ENCODE data around the gene WDCP. TPM values are rescaled to one million over a fixed set of nuclear protein-coding genes. Genes with fewer than 3 reads are reported as not detected.
"Not testable (repeated sequence)": the region's sequence is repeated elsewhere in the genome, so short reads cannot be mapped to it uniquely, and the experiment has no call there.

The WDCP gene
- polyA plus RNA-seq, 6 donors from 2014 or later, result 4.1 to 9.8 (median 5.2) TPM; not detected in 1

DNA sequence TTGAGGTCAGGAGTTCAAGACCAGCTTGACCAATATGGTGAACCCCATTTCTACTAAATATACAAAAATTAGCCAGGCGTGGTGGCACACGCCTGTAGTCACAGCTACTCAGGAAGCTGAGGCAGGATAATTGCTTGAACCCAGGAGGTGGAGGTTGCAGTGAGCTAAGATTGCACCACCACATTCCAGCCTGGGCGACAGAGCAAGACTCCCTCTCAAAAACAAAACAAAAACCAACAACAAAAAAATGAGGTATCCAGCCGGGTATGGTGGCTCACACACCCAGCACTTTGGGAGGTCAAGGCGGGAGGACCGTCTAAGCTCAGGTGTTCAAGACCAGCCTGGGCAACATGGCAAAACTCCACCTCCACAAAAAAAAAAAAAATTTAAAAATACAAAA lies 32.3 kb downstream of the WDCP start:
- Mint-ChIP-seq H3K27ac (peak overlapping the region in 1 of 6 donors; percentile 66), H3K27me3 (peaks cover 18 to 34% (median 22%) of the 10 kb centered on the region in 3 donors)
- not testable (repeated sequence) for H3K4me3 Mint-ChIP-seq; H3K4me1 Mint-ChIP-seq; DNase-seq; H3K36me3 Mint-ChIP-seq; H3K9me3 Mint-ChIP-seq; ATAC-seq (ENCODE audit: low read depth in 2 of 2)

DNA sequence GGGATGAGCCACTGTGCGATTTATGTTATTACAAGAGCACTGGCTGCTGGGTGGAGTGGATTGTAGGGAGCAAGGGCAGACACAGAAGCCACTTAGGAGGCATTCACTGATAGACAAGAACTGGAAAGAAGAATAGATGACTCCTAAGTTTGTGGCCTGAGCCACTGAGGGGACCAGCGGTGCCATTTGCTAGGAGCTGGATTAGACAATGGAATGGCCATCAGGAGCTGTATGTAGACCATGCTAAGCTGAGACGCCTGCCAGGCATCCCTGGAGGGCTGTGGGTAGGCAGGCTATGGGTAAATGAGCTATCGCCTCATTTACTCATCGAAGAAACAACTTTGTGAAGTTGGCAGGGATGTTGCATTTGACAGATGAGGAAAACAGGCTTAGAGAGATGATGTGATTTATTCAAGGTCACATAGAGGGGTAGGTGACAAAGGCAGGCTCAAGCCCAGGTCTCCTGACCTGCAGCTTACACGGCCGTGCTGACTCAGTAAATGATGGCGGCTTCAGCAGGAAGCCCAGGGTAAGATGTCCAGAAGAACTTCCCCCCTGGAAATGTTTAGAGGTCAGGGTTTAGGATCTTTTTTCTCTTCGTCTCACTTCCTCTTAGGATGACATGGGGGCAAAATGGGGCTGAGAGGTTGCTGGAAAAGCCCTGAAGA lies 34.5 kb downstream of the WDCP start:
- no peaks in the 10 kb centered on the region for H3K36me3 Mint-ChIP-seq
- H3K4me3 Mint-ChIP-seq, result no peak overlapping the region
- no peak overlapping the region for H3K27ac Mint-ChIP-seq
- no peaks in the 10 kb centered on the region for H3K9me3 Mint-ChIP-seq
- ATAC-seq (ENCODE audit: low read depth in 2 of 2), result no peak
- peaks cover 27 to 48% (median 34%) of the 10 kb centered on the region in 3 donors for H3K27me3 Mint-ChIP-seq
- DNase-seq, result no peak
- H3K4me1 Mint-ChIP-seq, result peaks cover 0 to 3% (median 0%) of the 10 kb centered on the region in 3 donors

DNA sequence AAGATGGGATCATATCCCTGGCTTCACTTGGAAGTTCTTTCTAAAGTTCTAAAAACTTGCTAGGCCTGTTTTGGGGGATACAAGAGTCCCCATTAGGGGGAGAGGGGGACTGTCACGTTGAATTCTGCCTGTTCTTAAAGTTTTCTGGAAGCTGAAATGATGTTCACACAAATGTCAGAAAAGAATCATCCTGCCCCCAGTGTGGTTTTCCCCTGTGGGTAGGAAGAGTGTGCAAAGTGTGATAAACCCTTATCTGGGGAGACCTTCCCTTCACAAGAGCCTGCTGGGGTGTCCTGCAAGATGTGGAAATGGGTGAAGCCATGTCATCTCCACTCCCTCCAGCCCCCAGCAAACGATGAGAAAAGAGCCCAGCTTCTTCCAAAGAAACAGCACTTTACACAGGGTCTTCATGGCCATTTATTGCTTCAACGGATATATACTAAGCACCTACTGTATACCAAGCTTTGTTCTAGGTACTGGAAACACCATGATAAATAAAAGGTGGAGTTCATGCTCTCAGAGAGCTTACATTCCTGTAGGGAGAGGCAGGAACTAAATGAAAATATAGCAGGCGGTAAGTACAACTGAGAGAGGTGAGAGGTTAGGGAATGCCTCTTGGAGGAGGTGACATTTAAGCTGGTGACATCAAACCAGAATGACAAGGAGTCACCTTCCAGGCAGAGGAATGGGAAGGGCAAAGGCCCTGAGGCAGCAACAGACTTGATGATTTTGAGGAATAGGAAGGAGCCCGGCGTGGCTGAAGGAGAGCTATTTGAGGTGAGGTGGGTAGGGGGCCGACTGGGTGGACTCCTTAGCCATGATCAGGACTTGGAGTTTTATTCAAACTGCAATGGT lies 35.7 kb downstream of the WDCP start:
- Mint-ChIP-seq H3K9me3 (no peaks in the 10 kb centered on the region), H3K36me3 (no peaks in the 10 kb centered on the region)
- no peak for ATAC-seq (ENCODE audit: low read depth in 2 of 2)

GRCh38 chr2:24010477-24011249 lies 36.5 kb downstream of the WDCP start:
- DNase-seq (no peak), ATAC-seq (ENCODE audit: low read depth in 2 of 2) (no peak)
- Mint-ChIP-seq H3K27me3 (peaks cover 27 to 48% (median 34%) of the 10 kb centered on the region in 3 donors), H3K27ac (no peak overlapping the region), H3K9me3 (no peaks in the 10 kb centered on the region), H3K36me3 (no peaks in the 10 kb centered on the region), H3K4me1 (peaks cover 0 to 3% (median 0%) of the 10 kb centered on the region in 3 donors), H3K4me3 (peak overlapping the region in 4 of 8 donors; percentile 8 to 73 (median 38))

More for the DNA sequence above, 35.7 kb downstream of the WDCP start:
- peaks cover 0 to 3% (median 0%) of the 10 kb centered on the region in 3 donors for H3K4me1 Mint-ChIP-seq
- no peak for DNase-seq
- peak overlapping the region in 1 of 8 donors; percentile 73 for H3K4me3 Mint-ChIP-seq
- peaks cover 27 to 48% (median 34%) of the 10 kb centered on the region in 3 donors for H3K27me3 Mint-ChIP-seq
- H3K27ac Mint-ChIP-seq, result no peak overlapping the region

DNA sequence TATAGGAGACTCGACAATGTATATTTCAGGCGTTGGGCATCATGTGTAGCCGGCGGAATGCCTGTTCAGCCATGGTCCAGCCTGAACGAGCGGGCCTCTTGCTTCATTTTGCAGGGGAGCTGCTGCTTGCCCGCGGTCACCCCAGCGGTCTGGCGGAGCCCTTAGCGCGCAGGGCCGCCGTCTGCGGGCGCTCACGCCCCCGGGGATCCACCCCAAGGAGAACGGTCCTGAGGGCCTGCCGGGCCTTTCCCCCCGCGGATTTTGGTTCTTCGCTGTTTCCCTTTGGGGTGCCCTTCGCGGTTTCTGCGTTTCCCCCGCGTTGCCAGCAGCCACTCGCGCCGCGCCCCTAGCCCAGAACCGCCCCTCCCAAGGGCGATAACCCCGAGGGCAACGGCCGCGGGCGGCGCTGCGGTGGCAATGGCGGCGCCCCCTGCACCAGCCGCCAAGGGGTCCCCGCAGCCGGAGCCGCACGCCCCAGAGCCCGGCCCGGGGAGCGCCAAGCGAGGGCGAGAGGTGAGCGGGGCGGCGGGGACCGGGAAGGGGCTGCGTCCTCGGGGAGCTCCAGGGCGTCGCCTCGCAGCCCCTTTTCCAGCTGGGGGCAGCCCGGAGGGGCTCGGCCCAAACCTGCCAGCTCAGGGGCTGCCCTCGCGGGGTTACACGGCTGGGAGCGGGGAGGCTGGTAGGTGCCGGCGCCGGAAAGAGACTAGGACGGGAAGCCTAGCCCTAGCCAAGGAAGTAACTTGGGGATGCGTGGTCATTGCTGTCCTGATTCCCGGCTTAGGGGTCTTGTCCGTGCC lies 37.3 kb downstream of the WDCP start, which contains the start of gene MFSD2B:
Gene MFSD2B, plus strand, starts transcription at position 406 of the 797 bp plus-strand sequence. Its CDS starts 12 bp downstream, at position 418.
- Mint-ChIP-seq H3K27ac (no peak within 1 kb of the TSS), H3K9me3 (no peaks in the 10 kb centered on the region), H3K36me3 (no peaks in the 10 kb centered on the region), H3K4me3 (peak within 1 kb of the TSS in 6 of 8 donors; percentile 7 to 73 (median 41)), H3K4me1 (peaks cover 0 to 3% (median 0%) of the 10 kb centered on the region in 3 donors), H3K27me3 (peaks cover 27 to 48% (median 34%) of the 10 kb centered on the region in 3 donors)
- ATAC-seq (ENCODE audit: low read depth in 2 of 2), result peak; percentile 34 to 61
- DNase-seq, result no peak

- Mint-ChIP-seq H3K36me3 (no peaks in the 10 kb centered on the region), H3K27me3 (peaks cover 27 to 43% (median 34%) of the 10 kb centered on the region in 3 donors), H3K4me1 (peaks cover 0 to 3% (median 0%) of the 10 kb centered on the region in 3 donors), H3K27ac (no peak overlapping the region), H3K9me3 (no peaks in the 10 kb centered on the region), H3K4me3 (peak overlapping the region in 2 of 8 donors; percentile 29 to 53)
- ATAC-seq (ENCODE audit: low read depth in 2 of 2) (no peak), DNase-seq (no peak)
These were observed 37.9 kb downstream of the WDCP start for GRCh38 chr2:24009367-24009679.

GRCh38 chr2:24008672-24009366 lies 38.4 kb downstream of the WDCP start:
- H3K27ac Mint-ChIP-seq, result no peak overlapping the region
- no peaks in the 10 kb centered on the region for H3K36me3 Mint-ChIP-seq
- peaks cover 0 to 3% (median 0%) of the 10 kb centered on the region in 3 donors for H3K4me1 Mint-ChIP-seq
- peaks cover 27 to 42% (median 34%) of the 10 kb centered on the region in 3 donors for H3K27me3 Mint-ChIP-seq
- ATAC-seq (ENCODE audit: low read depth in 2 of 2), result no peak
- DNase-seq, result no peak
- H3K4me3 Mint-ChIP-seq, result peak overlapping the region in 3 of 8 donors; percentile 29 to 53 (median 30)
- H3K9me3 Mint-ChIP-seq, result no peaks in the 10 kb centered on the region

GRCh38 chr2:24007693-24008092 lies 39.5 kb downstream of the WDCP start:
- Mint-ChIP-seq H3K4me1 (peaks cover 0 to 3% (median 0%) of the 10 kb centered on the region in 3 donors), H3K27ac (no peak overlapping the region)

DNA sequence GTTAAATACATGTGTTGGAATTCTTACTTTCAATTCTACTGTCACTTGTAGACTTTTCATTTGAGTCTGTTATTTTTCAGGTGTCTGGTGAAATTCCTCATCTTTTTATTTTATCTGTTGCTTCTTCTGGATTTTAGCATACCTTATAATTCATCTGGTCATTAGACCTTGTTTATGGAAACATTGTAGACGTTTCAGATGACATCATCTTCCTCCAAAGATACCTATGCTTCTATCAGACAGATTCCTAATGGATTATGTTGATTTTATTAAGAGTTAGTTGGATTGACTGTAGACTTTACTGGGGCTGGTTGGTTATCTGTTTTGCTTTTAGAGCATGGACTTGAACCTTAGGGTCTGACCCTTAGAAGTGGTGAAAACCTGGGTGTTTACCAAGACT lies 52.6 kb downstream of the WDCP start:
- H3K27me3 Mint-ChIP-seq, result no peaks in the 10 kb centered on the region

More at GRCh38 chr2:24007693-24008092, 39.5 kb downstream of the WDCP start:
- Mint-ChIP-seq H3K36me3 (no peaks in the 10 kb centered on the region), H3K9me3 (no peaks in the 10 kb centered on the region), H3K4me3 (no peak overlapping the region), H3K27me3 (peaks cover 27 to 35% (median 32%) of the 10 kb centered on the region in 3 donors)
- DNase-seq (no peak), ATAC-seq (ENCODE audit: low read depth in 2 of 2) (no peak)

GRCh38 chr2:23993736-23994269 lies 53.4 kb downstream of the WDCP start:
- Mint-ChIP-seq H3K27me3 (no peaks in the 10 kb centered on the region), H3K27ac (peak overlapping the region in 1 of 6 donors; percentile 4), H3K36me3 (no peaks in the 10 kb centered on the region), H3K9me3 (no peaks in the 10 kb centered on the region), H3K4me1 (no peaks in the 10 kb centered on the region), H3K4me3 (no peak overlapping the region)
- ATAC-seq (ENCODE audit: low read depth in 2 of 2) (no peak), DNase-seq (no peak)

More for the DNA sequence above, 52.6 kb downstream of the WDCP start:
- no peaks in the 10 kb centered on the region for H3K36me3 Mint-ChIP-seq
- H3K9me3 Mint-ChIP-seq, result no peaks in the 10 kb centered on the region
- H3K4me3 Mint-ChIP-seq, result no peak overlapping the region
- ATAC-seq (ENCODE audit: low read depth in 2 of 2), result no peak
- H3K27ac Mint-ChIP-seq, result peak overlapping the region in 1 of 6 donors; percentile 4
- DNase-seq, result no peak
- no peaks in the 10 kb centered on the region for H3K4me1 Mint-ChIP-seq

- Mint-ChIP-seq H3K4me1 (no peaks in the 10 kb centered on the region), H3K36me3 (no peaks in the 10 kb centered on the region), H3K4me3 (no peak overlapping the region), H3K27me3 (no peaks in the 10 kb centered on the region), H3K27ac (peak overlapping the region in 1 of 6 donors; percentile 20), H3K9me3 (no peaks in the 10 kb centered on the region)
- ATAC-seq (ENCODE audit: low read depth in 2 of 2), result no peak
- no peak for DNase-seq
These were observed 54.3 kb downstream of the WDCP start for GRCh38 chr2:23992931-23993330.

GRCh38 chr2:23988371-23988770 lies 58.8 kb downstream of the WDCP start:
- Mint-ChIP-seq H3K4me3 (no peak overlapping the region), H3K27ac (no peak overlapping the region), H3K27me3 (no peaks in the 10 kb centered on the region), H3K4me1 (no peaks in the 10 kb centered on the region), H3K9me3 (no peaks in the 10 kb centered on the region), H3K36me3 (no peaks in the 10 kb centered on the region)
- ATAC-seq (ENCODE audit: low read depth in 2 of 2) (peak; percentile 48 to 58), DNase-seq (no peak)
